AG10803 (cell line): Measurements from ENCODE around the gene ELK1.
"Not testable (repeated sequence)": the region's sequence is repeated elsewhere in the genome, so short reads cannot be mapped to it uniquely, and the experiment has no call there.

ENCODE experiments used
- DNase-seq: peaks from one replicate; pipeline ENCODE4 v3.0.0; 2010; ENCODE audit warnings: low read depth
- H3K4me3 ChIP-seq: 2 replicates; pipeline ENCODE4 v1.5.1; 2011; ENCODE audit warnings: mild to moderate bottlenecking, low read length, control low read depth
- TF ChIP-seq, protein P1 (sequence below): conservative IDR thresholded peaks from 2 replicates; pipeline ENCODE4 v1.5.1; 2011; ENCODE audit warnings: mild to moderate bottlenecking, low read length, control low read depth, inconsistent platforms

Gene ELK1

DNA sequence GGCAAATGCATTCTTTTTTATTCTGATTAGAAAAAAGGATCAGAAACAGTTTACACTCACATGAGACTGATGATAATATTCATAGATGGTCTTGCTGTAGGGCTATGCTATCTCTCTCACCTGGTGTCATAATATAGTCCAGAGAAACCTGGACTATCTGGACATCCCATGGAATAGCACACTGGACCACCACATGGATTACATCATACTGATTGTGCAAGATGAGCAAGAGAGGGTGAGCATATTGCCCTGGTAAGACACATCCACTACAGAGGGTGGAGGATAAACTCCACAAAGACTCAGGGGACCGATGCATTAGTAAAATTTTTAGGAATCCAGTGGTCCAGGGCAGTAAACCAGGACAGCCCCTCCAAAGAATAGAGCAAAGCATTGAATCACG lies 38.9 kb downstream of the ELK1 start:
- DNase-seq = no peak
- TF ChIP-seq, protein P1, sequence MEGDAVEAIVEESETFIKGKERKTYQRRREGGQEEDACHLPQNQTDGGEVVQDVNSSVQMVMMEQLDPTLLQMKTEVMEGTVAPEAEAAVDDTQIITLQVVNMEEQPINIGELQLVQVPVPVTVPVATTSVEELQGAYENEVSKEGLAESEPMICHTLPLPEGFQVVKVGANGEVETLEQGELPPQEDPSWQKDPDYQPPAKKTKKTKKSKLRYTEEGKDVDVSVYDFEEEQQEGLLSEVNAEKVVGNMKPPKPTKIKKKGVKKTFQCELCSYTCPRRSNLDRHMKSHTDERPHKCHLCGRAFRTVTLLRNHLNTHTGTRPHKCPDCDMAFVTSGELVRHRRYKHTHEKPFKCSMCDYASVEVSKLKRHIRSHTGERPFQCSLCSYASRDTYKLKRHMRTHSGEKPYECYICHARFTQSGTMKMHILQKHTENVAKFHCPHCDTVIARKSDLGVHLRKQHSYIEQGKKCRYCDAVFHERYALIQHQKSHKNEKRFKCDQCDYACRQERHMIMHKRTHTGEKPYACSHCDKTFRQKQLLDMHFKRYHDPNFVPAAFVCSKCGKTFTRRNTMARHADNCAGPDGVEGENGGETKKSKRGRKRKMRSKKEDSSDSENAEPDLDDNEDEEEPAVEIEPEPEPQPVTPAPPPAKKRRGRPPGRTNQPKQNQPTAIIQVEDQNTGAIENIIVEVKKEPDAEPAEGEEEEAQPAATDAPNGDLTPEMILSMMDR = no peak
- H3K4me3 ChIP-seq = no peak overlapping the region

DNA sequence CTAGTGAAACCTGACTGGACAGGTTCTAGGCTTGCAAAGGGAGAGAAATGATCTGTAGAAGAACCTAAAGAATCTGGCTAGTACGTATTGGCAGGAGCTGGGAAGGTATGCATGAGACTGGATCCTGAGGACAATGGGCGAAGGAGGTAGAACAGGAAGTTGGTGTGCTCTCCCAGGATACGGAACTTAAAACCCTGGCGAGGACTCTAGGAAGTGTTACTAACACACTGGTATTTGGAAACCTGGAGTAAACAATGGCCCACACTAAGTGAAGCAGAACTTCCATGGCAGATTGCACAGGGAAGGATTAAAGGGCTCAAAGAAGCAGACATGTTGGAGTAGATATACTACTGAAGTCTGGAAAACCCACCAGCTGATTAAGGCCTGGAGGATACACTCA lies 39.9 kb downstream of the ELK1 start:
- no peak overlapping the region for H3K4me3 ChIP-seq
- TF ChIP-seq, protein P1 = no peak
- DNase-seq = no peak

DNA sequence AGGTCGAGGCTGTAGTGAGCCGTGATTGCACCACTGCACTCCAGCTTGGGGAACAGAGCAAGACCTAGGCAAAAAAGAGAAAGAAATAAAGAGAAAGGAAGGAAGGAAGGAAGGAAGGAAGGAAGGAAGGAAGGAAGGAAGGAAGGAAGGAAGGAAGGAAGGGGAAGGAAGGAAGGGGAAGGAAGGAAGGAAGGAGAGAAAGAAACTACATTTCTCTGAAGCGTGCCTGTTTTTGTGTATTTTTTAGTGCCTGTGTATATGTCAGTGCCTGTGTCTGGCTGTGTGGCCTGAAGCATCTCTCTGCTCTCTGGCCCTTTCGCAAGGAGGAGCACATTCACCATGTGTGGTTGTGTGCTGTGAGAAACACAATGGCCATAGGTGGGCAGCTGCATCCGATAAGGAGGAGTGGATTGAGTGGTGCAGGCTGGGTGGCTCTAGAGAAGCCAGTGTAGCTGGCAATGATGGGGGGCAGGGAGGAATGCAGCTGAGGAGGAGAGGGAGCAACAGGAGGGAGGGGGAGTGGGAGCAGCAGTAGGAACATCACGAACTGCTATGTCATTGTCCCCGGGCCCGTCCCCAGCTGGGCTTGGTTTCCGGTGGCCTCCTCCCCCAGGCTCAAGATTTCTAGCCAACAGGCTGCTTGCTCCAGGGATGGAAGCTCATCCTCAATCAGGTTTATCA lies 42.1 kb downstream of the ELK1 start:
- TF ChIP-seq, protein P1 = no peak
- no peak for DNase-seq
- H3K4me3 ChIP-seq = no peak overlapping the region

DNA sequence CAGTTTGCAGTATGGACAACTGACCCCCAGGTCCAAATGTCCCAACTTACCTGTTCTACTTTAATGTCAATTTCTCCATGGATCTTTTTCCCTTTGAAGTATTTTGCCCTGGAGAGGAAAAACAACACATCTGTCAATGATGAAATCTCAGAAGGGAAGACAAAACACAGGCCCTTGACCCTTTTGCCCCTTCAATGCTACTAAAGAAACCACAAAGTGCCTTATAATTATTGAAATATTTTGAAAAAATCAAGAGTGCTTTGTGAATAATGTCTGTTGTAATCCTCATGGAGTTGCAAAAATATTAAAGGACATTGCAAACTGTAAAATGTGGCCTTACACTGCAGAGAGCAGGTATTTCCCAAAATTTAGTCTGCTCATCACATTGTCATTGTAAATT lies 43.3 kb downstream of the ELK1 start:
- TF ChIP-seq, protein P1 = no peak
- peak; percentile 7 for DNase-seq
- H3K4me3 ChIP-seq = no peak overlapping the region

DNA sequence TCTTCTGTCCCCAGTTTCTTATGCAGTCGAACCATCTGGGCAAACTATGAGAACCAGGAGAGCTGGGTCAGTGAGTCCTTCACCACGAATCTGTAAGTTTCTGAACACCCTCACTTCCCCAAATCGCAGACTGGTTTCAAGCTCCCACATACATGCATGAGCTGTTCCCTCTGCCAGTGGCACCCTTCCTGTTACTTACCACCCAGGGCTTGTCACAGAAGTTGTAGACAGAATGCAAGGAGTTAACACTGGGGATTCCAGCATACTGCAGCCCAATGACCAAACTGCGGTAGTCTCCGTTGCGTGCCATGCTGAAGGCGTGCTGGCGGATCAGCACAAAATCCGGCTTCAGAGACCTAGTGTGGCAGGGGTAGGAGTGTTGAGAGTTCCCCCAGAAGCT lies 45.3 kb downstream of the ELK1 start:
- no peak overlapping the region for H3K4me3 ChIP-seq
- DNase-seq = no peak
- TF ChIP-seq, protein P1 = no peak

DNA sequence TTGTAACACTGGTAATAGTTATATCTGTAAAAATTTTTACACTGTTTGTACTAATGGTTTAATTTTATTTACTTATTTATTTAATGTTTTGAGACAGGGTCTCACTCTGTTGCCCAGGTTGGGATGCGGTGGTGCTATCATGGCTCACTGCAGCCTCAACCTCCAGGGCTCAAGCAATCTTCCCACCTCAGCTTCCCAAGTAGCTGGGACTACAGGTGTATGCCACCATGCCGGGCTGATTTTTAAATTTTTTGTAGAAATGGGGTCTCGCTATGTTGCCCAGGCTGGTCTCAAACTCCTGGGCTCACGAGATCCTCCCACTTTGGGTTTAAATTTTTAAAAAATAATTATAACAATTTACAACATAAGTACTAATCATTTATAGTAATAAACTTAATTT lies 47.2 kb downstream of the ELK1 start:
- not testable (repeated sequence) for DNase-seq, H3K4me3 ChIP-seq

DNA sequence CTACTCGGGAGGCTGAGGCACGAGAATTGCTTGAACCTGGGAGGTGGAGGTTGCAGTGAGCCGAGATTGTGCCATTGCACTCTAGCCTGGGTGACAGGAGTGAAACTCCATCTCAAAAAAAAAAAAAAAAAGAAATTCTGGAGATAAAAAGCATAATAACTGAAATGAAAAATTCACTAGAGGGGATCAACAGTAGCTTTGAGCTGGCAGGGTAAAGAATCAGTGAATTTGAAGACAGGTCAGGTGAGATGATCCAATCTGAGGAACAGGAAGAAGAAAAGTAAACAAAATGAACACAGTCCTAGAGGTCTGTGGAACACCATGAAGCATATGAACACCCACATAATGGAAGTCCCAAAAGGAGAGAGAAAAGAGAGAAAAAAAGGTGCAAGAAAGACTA lies 53.1 kb downstream of the ELK1 start:
- TF ChIP-seq, protein P1 = no peak
- DNase-seq = no peak
- no peak overlapping the region for H3K4me3 ChIP-seq

DNA sequence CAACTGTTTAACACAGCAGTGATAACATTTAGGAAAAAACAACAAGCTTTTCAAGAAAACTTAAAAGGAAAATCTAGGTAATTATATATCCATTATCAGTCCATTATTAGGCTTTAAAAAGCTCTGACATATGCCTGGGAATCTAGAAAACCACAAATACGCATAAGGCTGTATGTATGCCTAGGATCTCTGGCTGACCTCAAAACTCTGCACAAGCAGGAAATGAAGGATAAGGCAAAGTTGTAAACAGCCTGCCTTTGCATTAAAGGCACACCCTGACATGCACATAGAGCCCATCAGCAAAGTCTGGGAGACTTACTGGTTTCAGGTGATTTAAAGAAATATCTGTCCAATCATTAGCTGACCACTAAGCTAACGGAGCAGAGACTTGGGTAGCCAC lies 54.1 kb downstream of the ELK1 start:
- DNase-seq = no peak
- TF ChIP-seq, protein P1 = no peak
- no peak overlapping the region for H3K4me3 ChIP-seq
